ENCODE data around the gene DERA.
"Not testable (repeated sequence)": the region's sequence is repeated elsewhere in the genome, so short reads cannot be mapped to it uniquely, and the experiment has no call there.

The DERA gene

GRCh38 chr12:15997910-15998309 lies 86.8 kb downstream of the DERA start:
- in situ Hi-C loops (cut with HindIII; ENCODE audit: low sequenced_read_pairs): no loop called here

GRCh38 chr12:16002880-16003279 lies 91.7 kb downstream of the DERA start:
- in situ Hi-C loops (cut with HindIII; ENCODE audit: low sequenced_read_pairs): no loop called here

DNA sequence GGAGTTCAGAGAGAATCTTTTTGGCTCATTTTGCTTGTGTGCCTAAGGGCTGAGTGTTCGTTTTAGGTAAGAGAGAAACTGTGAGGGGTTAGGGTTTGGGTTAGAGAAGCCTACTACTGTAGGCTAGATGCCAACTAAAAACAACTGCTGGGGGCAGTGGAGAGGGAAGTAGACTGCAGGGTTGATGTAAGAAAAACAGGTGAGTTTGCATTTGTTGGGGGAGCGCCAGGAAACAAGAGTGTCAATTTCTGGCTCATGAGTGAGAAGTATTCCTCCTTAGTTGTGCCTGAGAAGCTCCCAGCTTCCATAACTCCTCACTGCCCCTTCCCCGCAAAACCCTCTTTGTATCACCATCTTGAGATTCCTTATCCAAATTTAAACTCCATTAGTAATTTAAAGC lies 92.3 kb downstream of the DERA start:
- in situ Hi-C loops (cut with HindIII; ENCODE audit: low sequenced_read_pairs): no loop called here

DNA sequence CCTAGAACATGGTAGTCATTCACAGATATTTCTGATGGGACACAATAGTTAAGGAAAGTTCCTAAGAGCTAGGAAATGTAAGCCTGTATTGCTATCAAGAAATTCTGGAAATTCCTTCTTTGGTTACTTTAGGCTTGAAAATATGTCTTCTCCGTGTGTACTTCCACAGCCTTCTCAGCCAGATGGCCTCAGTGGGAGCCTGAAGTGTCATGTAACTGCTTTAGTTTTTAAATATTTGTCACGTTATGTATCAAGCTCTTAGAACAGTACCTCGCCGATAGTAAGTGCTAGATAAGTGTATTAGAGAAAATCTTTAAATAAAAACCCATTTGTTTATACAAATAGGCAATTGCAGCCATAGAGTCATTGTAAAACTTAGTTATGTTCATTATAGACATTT lies 95.6 kb downstream of the DERA start:
- in situ Hi-C loops (cut with HindIII; ENCODE audit: low sequenced_read_pairs): no loop called here

- in situ Hi-C loops (cut with HindIII; ENCODE audit: low sequenced_read_pairs): no loop called here
These were observed 97.3 kb downstream of the DERA start for GRCh38 chr12:16008421-16008824.

- in situ Hi-C loops (cut with HindIII; ENCODE audit: low sequenced_read_pairs): no loop called here
These were observed 101.0 kb downstream of the DERA start for GRCh38 chr12:16012117-16012516.

GRCh38 chr12:16013722-16014121 lies 102.6 kb downstream of the DERA start:
- in situ Hi-C loops (cut with HindIII; ENCODE audit: low sequenced_read_pairs): not testable (repeated sequence)

DNA sequence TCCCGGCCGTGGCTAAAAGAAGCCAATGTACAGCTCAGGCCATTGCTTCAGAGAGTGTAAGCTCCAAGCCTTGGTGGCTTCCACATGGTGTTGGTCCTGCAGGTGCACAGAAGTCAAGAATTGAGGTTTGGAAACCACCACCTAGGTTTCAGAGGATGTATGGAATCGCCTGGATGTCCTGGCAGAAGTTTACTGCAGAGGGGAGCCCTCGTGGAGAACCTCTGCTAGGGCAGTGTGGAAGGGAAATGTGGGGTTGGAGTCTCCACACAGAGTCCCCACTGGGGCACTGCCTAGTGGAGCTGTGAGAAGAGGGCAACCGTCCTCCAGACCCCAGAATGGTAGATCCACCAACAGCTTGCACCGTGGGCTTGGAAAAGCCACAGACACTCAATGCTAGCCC lies 103.3 kb downstream of the DERA start:
- in situ Hi-C loops (cut with HindIII; ENCODE audit: low sequenced_read_pairs): not testable (repeated sequence)

- in situ Hi-C loops (cut with HindIII; ENCODE audit: low sequenced_read_pairs): no loop called here
These were observed 105.6 kb downstream of the DERA start for GRCh38 chr12:16016748-16017147.

- in situ Hi-C loops (cut with HindIII; ENCODE audit: low sequenced_read_pairs): no loop called here
These were observed 107.2 kb downstream of the DERA start for GRCh38 chr12:16018306-16018705.

DNA sequence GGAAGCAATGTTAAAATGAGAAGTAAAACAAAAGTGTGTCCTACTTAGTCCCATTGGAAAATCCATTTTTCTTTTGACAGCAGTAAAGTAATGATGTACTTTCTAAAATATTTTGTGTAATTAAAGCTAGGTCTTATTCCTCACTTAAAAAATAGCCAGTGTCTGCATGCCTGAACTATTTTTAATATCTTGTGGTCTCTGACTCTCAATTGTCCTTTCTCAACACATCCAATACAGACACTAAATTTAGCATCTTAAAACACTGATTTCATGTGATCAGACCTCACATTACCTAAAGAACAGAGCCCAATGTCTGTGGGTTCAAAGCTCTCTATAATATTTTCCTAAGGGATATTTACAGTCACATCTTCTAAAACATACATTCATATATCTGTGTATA lies 108.0 kb downstream of the DERA start:
- in situ Hi-C loops (cut with HindIII; ENCODE audit: low sequenced_read_pairs): no loop called here

- in situ Hi-C loops (cut with HindIII; ENCODE audit: low sequenced_read_pairs): no loop called here
These were observed 108.9 kb downstream of the DERA start for GRCh38 chr12:16020031-16020430.

GRCh38 chr12:16021026-16021425 lies 109.9 kb downstream of the DERA start:
- in situ Hi-C loops (cut with HindIII; ENCODE audit: low sequenced_read_pairs): no loop called here

DNA sequence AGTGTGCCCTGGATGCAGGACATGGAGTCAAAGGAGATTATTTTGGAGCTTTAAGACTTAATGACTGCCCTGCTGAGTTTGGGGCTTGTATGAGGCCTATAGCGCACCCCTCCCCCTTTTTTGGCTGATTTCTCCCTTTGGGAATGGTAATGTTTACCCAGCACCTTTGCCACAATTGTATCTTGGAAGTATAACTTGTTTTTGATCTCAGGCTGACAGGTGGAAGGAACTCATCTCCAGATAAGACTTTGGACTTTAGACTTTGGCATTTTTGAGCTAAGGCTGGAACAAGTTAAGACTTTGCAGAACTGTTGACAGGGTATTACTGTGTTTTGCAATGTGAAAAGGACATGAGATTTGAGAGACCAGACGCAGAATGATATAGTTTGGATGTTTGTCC lies 110.5 kb downstream of the DERA start:
- in situ Hi-C loops (cut with HindIII; ENCODE audit: low sequenced_read_pairs): no loop called here

DNA sequence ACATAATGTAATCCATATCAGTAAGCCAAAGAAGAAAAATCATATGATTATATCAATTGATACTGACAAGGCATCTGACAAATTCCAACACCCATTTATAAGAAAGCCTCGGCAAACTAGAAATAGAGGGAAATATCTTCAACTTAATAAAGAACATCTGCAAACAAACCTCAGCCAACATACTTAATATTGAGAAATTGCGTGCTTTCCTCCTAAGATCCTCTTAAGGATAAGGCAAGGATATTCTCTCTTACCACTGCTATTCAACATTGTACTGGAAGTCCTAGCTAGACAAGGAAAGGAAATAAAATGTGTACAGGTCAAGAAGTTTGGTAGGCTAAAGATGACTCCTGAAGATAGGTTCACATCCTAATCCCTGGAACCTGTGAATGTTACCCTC lies 115.9 kb downstream of the DERA start:
- in situ Hi-C loops (cut with HindIII; ENCODE audit: low sequenced_read_pairs): no loop called here

DNA sequence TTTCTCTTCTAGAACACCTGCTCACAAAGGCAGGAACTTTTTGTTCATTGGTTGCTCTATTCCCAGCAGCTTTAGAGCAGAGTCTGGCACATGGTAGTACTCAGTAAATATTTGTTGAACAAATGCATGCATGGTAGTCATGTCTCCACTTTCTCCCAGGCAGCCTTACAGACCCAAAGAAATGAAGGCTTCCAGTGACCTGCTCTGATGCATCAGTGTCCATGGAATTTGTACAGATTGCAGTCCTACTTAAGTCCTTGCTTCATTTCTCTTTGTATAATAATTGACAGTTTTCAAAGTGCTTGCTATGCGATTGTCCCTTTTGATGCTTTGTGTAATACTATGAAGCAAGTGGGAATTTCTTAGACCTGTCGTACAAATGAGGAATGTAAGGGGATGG lies 119.6 kb downstream of the DERA start:
- in situ Hi-C loops (cut with HindIII; ENCODE audit: low sequenced_read_pairs): no loop called here

DNA sequence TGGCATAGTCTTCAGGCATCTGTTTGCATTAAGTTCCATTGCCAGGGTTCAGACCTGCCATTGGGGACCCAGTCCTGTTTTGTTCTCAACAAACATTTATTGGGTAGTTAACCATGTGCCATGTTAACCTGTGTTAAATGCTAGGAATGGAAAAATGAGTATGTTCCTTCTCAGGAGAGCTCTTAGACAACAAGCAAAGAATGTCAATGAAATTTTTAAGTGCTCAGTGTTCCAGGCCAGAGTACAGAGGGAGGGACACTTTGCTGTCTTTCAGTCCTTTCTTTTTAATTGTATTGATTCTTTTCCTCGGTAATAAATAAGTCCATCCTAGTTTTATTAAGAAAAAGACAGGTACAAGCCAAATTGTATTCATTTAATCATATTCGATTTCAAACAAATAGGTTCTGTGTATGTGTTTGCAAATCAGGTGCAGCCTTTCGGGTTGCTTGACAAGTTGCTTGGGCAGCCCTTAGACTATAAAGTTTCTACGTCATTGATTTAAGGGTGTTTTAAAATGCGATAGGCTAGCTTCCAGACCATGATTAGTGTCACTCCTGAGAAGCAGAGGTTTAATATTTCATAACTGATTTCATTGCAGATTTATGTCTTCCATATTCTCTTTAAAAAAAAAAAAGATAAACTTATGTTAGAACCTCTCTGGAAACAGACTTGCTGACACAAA lies 123.1 kb downstream of the DERA start:
- in situ Hi-C loops (cut with HindIII; ENCODE audit: low sequenced_read_pairs): no loop called here

DNA sequence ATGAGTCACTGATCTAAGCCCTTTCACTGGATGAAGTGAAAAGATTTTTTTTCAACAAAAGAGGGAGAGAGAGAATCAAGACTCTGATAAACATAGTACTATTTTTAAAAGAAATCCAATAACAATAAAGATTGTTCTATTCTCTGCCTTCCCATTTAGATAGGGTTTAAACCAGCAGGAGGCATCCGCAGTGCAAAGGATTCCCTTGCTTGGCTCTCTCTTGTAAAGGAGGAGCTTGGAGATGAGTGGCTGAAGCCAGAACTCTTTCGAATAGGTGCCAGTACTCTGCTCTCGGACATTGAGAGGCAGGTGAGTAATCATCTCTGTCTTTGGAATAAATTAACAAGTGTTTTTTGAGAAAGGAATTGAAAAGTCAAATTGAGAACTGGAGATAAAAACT lies 124.9 kb downstream of the DERA start:
- in situ Hi-C loops (cut with HindIII; ENCODE audit: low sequenced_read_pairs): no loop called here

DNA sequence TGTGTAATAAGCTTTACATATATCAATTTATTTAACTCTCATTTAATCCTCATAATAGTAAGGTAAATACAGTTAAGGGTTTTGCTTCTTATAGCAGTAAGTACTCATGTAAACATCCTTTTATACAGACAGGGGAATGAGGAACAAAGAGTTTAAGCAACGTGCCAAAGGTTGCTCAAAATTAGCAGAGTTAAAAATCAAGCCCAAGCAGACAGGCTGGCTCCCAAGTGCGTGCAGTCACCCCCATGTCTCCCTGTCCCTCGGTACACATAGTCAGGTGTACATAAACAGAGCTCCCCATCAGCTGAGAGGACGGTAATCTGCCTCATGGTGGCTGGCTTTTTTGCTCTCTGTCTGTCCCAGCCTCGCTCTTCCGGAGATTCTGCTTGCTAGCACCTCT lies 126.4 kb downstream of the DERA start:
- in situ Hi-C loops (cut with HindIII; ENCODE audit: low sequenced_read_pairs): no loop called here

- in situ Hi-C loops (cut with HindIII; ENCODE audit: low sequenced_read_pairs): no loop called here
These were observed 132.3 kb downstream of the DERA start for GRCh38 chr12:16043480-16043879.

- in situ Hi-C loops (cut with HindIII; ENCODE audit: low sequenced_read_pairs): no loop called here
These were observed 135.1 kb downstream of the DERA start for GRCh38 chr12:16046266-16046665.

GRCh38 chr12:16048511-16048910 lies 137.4 kb downstream of the DERA start:
- in situ Hi-C loops (cut with HindIII; ENCODE audit: low sequenced_read_pairs): no loop called here

DNA sequence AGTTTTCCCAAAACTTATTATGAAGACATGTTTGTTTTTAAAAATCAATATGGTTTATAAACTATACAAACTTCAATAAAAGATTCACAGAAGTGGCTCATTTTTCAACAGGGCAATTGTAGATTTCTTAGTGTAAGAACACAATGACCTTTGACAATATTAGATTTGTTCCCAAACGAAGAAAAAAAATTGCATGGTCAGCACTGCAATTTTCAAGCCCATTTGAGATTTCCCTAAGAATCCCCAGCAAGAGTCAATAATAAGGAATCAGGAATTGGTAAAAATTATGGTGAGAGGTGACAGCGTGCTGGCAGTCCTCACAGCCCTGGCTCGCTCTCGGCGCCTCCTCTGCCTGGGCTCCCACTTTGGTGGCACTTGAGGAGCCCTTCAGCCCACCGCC lies 145.8 kb downstream of the DERA start:
- in situ Hi-C loops (cut with HindIII; ENCODE audit: low sequenced_read_pairs): no loop called here

All from DLD1 (cell line).